HCT116 (cell line): ENCODE data around the gene IFNLR1. TPM values are rescaled to one million over a fixed set of nuclear protein-coding genes. Genes with fewer than 3 reads are reported as not detected.

ENCODE experiments used
- ATAC-seq: fragments of 200-7000 bp; cut with Tn5 transposase; 2 replicates; pipeline ENCODE4 v1.9.1; 2020; ENCODE audit warnings: mild to moderate bottlenecking, moderate library complexity
- BruUV-seq: library from RNA; stranded (reverse); fragments of 400-500 nt; replicated peaks from 2 replicates; lab custom pipeline; 2021; lab: Mats Ljungman, UMichigan
- CTCF ChIA-PET: fragments of 300-600 bp; sonication (Branson Sonifier 250); formaldehyde crosslinking; loops from one replicate; lab custom pipeline; 2021; ENCODE audit warnings: antibody characterized with exemption; lab: Charles Lee
- POLR2A ChIA-PET: fragments of 300-600, 350-600 bp; sonication (Branson Sonifier 250); formaldehyde crosslinking; loops from one replicate; lab custom pipeline; 2021; ENCODE audit warnings: antibody characterized with exemption; lab: Charles Lee
- RAD21 ChIA-PET, 2 experiments: fragments of 300-600 bp; sonication (Branson Sonifier 250); formaldehyde crosslinking; loops; one replicate each; lab custom pipeline; 2023; ENCODE audit warnings: low total read pairs in 2 of 2; ENCODE audit not compliant: uncharacterized antibody in 2 of 2, unreplicated experiment in 2 of 2, low non-redundant PET in 1 of 2; lab: Charles Lee
- DNase-seq: peaks from one replicate; pipeline ENCODE4 v3.0.0-alpha.2; 2010; ENCODE audit warnings: low read depth, low spot score
- H2AFZ ChIP-seq: fragments of 200-600 bp; shearing (Covaris generic), sonication (generic); 2 replicates; pipeline ENCODE4 v1.6.1; 2017; ENCODE audit warnings: low read depth, mixed run types, mixed read lengths, antibody characterized with exemption, low read length; ENCODE audit not compliant: poor library complexity, severe bottlenecking
- H3K27ac ChIP-seq: 2 replicates; pipeline ENCODE4 v1.5.1; 2012; ENCODE audit warnings: low read depth, low read length
- H3K27me3 ChIP-seq: fragments of 200-600 bp; sonication (generic); 2 replicates; pipeline ENCODE4 v1.6.1; 2016; ENCODE audit warnings: mixed run types, low read length, mixed read lengths; ENCODE audit not compliant: insufficient read depth
- H3K36me3 ChIP-seq, 2 experiments: fragments of 200-500 bp in 1 of 2; fragments of 200-600 bp in 1 of 2; sonication (Bioruptor generic) in 1 of 2; sonication (generic) in 1 of 2; 2 replicates each; pipeline versions ENCODE4 v1.5.1 to v1.6.1; 2014 to 2016; ENCODE audit warnings: low read length in 2 of 2, inconsistent platforms in 1 of 2, mixed read lengths in 1 of 2, mixed run types in 1 of 2; ENCODE audit not compliant: insufficient read depth in 2 of 2, control insufficient read depth in 1 of 2
- H3K4me1 ChIP-seq, 2 experiments: fragments of 200-600 bp in 1 of 2; sonication (generic) in 1 of 2; 2 replicates each; pipeline versions ENCODE4 v1.5.1 to v1.6.1; 2012 to 2017; ENCODE audit warnings: low read length in 2 of 2, inconsistent platforms in 1 of 2, mild to moderate bottlenecking in 1 of 2, mixed read lengths in 1 of 2, mixed run types in 1 of 2, moderate library complexity in 1 of 2; ENCODE audit not compliant: insufficient read depth in 2 of 2, control insufficient read depth in 1 of 2
- H3K4me2 ChIP-seq: fragments of 200-600 bp; sonication (generic); 2 replicates; pipeline ENCODE4 v1.6.1; 2017; ENCODE audit warnings: mixed run types, low read length, mixed read lengths
- H3K4me3 ChIP-seq, 2 experiments: fragments of 200-600 bp in 1 of 2; sonication (generic) in 1 of 2; replicated peaks in 1 of 2; 2 replicates each; pipeline ENCODE4 v1.5.1; 2011 to 2016; ENCODE audit warnings: low read length in 2 of 2, control low read depth in 1 of 2, low read depth in 1 of 2, mild to moderate bottlenecking in 1 of 2, mixed read lengths in 1 of 2, mixed run types in 1 of 2
- H3K79me2 ChIP-seq: fragments of 200-600 bp; sonication (generic); 2 replicates; pipeline ENCODE4 v1.6.1; 2017; ENCODE audit warnings: mild to moderate bottlenecking, mixed run types, low read length, moderate library complexity, mixed read lengths; ENCODE audit not compliant: insufficient read depth
- H3K9ac ChIP-seq: fragments of 200-600 bp; sonication (generic); 2 replicates; pipeline ENCODE4 v1.6.1; 2016; ENCODE audit warnings: low read length, mixed read lengths
- H3K9me2 ChIP-seq: fragments of 200-600 bp; sonication (generic), shearing (Covaris generic); 2 replicates; pipeline ENCODE4 v1.6.1; 2017; ENCODE audit warnings: mixed run types, mild to moderate bottlenecking, moderate library complexity; ENCODE audit not compliant: insufficient read depth
- H3K9me3 ChIP-seq, 2 experiments: fragments of 200-500 bp in 1 of 2; fragments of 200-600 bp in 1 of 2; sonication (Bioruptor generic) in 1 of 2; sonication (generic) in 1 of 2; 2 replicates each; pipeline ENCODE4 v1.6.1; 2014 to 2017; ENCODE audit warnings: low read length in 2 of 2, mixed read lengths in 2 of 2, inconsistent platforms in 1 of 2, low read depth in 1 of 2, mild to moderate bottlenecking in 1 of 2, mixed run types in 1 of 2, moderate library complexity in 1 of 2; ENCODE audit not compliant: control insufficient read depth in 1 of 2, insufficient read depth in 1 of 2
- H4K20me1 ChIP-seq: fragments of 200-600 bp; sonication (generic), shearing (Covaris generic); 2 replicates; pipeline ENCODE4 v1.6.1; 2017; ENCODE audit warnings: mixed run types, mild to moderate bottlenecking, moderate library complexity; ENCODE audit not compliant: insufficient read depth
- ATF3 ChIP-seq: IDR thresholded peaks from 2 replicates; pipeline ENCODE4 v1.6.1; 2012
- CBX3 ChIP-seq: IDR thresholded peaks from 2 replicates; pipeline ENCODE4 v1.6.1; 2012; ENCODE audit warnings: low read depth
- CTCF ChIP-seq, 3 experiments: fragments of 200-600 bp in 1 of 3; sonication (generic) in 1 of 3; IDR thresholded peaks in 2 of 3; conservative IDR thresholded peaks in 1 of 3; 2 replicates each; pipeline ENCODE4 v1.5.1; 2012 to 2017; ENCODE audit warnings: low read depth in 2 of 3, low read length in 2 of 3, antibody characterized with exemption in 1 of 3, borderline replicate concordance in 1 of 3, control low read depth in 1 of 3, mild to moderate bottlenecking in 1 of 3, mixed read lengths in 1 of 3, mixed run types in 1 of 3, moderate library complexity in 1 of 3; ENCODE audit not compliant: insufficient read depth in 1 of 3
- ELF1 ChIP-seq: IDR thresholded peaks from 2 replicates; pipeline ENCODE4 v1.6.1; 2012; ENCODE audit warnings: low read depth, borderline replicate concordance
- EZH2 ChIP-seq: fragments of 200-600 bp; sonication (generic); IDR thresholded peaks from 2 replicates; pipeline ENCODE4 v1.6.1; 2017; ENCODE audit warnings: antibody characterized with exemption, mixed run types
- EZH2phosphoT487 ChIP-seq: fragments of 200-600 bp; IDR thresholded peaks from 2 replicates; pipeline ENCODE4 v1.6.1; 2018; ENCODE audit warnings: antibody characterized with exemption, borderline replicate concordance
- FOSL1 ChIP-seq: IDR thresholded peaks from 2 replicates; pipeline ENCODE4 v1.6.1; 2012; ENCODE audit warnings: low read depth
- JUND ChIP-seq: IDR thresholded peaks from 2 replicates; pipeline ENCODE4 v1.6.1; 2012
- MAX ChIP-seq: IDR thresholded peaks from 2 replicates; pipeline ENCODE4 v1.6.1; 2012
- POLR2A ChIP-seq: IDR thresholded peaks from 2 replicates; pipeline ENCODE4 v1.7.0; 2011; ENCODE audit warnings: borderline replicate concordance; ENCODE audit not compliant: insufficient read depth, insufficient read length; ENCODE audit errors: extremely low read depth
- POLR2AphosphoS5 ChIP-seq: IDR thresholded peaks from 2 replicates; pipeline ENCODE4 v1.6.1; 2011; ENCODE audit warnings: mild to moderate bottlenecking, low read depth, low read length, moderate library complexity
- RAD21 ChIP-seq: IDR thresholded peaks from 2 replicates; pipeline ENCODE4 v1.6.1; 2012; ENCODE audit warnings: low read depth, mild to moderate bottlenecking
- REST ChIP-seq: IDR thresholded peaks from 2 replicates; pipeline ENCODE4 v1.6.1; 2012; ENCODE audit warnings: low read depth
- SIN3A ChIP-seq: IDR thresholded peaks from 2 replicates; pipeline ENCODE4 v1.6.1; 2012; ENCODE audit warnings: low read depth
- SP1 ChIP-seq: IDR thresholded peaks from 2 replicates; pipeline ENCODE4 v1.6.1; 2012; ENCODE audit warnings: low read depth
- TCF7L2 ChIP-seq: IDR thresholded peaks from 2 replicates; pipeline ENCODE4 v1.7.0; 2011; ENCODE audit warnings: borderline replicate concordance, inconsistent platforms; ENCODE audit not compliant: insufficient read depth, insufficient read length; ENCODE audit errors: extremely low read depth
- YY1 ChIP-seq: IDR thresholded peaks from 2 replicates; pipeline ENCODE4 v1.6.1; 2011; ENCODE audit warnings: low read length, low read depth, moderate library complexity, mild to moderate bottlenecking; ENCODE audit not compliant: insufficient replicate concordance; ENCODE audit errors: extremely low read depth
- ZBTB33 ChIP-seq: IDR thresholded peaks from 2 replicates; pipeline ENCODE4 v1.6.1; 2011; ENCODE audit warnings: mild to moderate bottlenecking, low read length, moderate library complexity; ENCODE audit not compliant: insufficient replicate concordance; ENCODE audit errors: extremely low read depth
- ZFX ChIP-seq: fragments of 450-650 bp; IDR thresholded peaks from 2 replicates; pipeline ENCODE4 v1.6.1; 2017
- ZNF274 ChIP-seq: fragments of 200-500 bp; sonication (Bioruptor generic); IDR thresholded peaks from 2 replicates; pipeline ENCODE4 v1.6.1; 2014; ENCODE audit warnings: mild to moderate bottlenecking, low read depth, low read length, inconsistent platforms
- intact Hi-C: fragments of 100-400 bp; cut with micrococcal nuclease; formaldehyde crosslinking; loops from 2 replicates; pipeline ENCODE4 v1.10.0; 2022
- total RNA-seq: library from RNA; stranded (reverse); gene quantifications from one replicate; pipeline ENCODE4 v1.2.1, GENCODE V29; 2021; ENCODE audit not compliant: unreplicated experiment

The IFNLR1 gene
- total RNA-seq, 1 experiment from 2014 or later: 7.6 TPM

GRCh38 chr1:24104854-24105253 is 82.2 kb downstream of the IFNLR1 start:
- Histone ChIP-seq H3K9me3 (no peaks in the 10 kb centered on the region), H3K9me2 (no peaks in the 10 kb centered on the region), H3K9ac (no peak overlapping the region), H3K4me2 (no peak overlapping the region), H3K36me3 (no peaks in the 10 kb centered on the region), H3K79me2 (no peaks in the 10 kb centered on the region; the same call in 1 of the 2 replicates), H3K27me3 (no peaks in the 10 kb centered on the region), H3K4me3 (no peak overlapping the region), H3K27ac (no peak overlapping the region), H3K4me1 (peaks cover 9 to 39% of the 10 kb centered on the region in 2 experiments), H2AFZ (no peak overlapping the region), H4K20me1 (no peaks in the 10 kb centered on the region)
- TF ChIP-seq SP1: no peak
- no peak for TF ChIP-seq ATF3
- TF ChIP-seq JUND: no peak
- no peak for TF ChIP-seq CTCF (IDR thresholded peaks at IDR 0.05 in 2 of 3, conservative IDR thresholded peaks at IDR 0.05 in 1 of 3; ENCODE audit: borderline replicate concordance in 1 of 3, insufficient read depth in 1 of 3, low read depth in 2 of 3, low read length in 2 of 3)
- no peak for TF ChIP-seq EZH2
- TF ChIP-seq EZH2phosphoT487: no peak
- TF ChIP-seq YY1: no peak
- no peak for TF ChIP-seq ZNF274
- TF ChIP-seq TCF7L2: no peak
- no peak for TF ChIP-seq POLR2AphosphoS5
- no peak for TF ChIP-seq POLR2A
- TF ChIP-seq MAX: no peak
- TF ChIP-seq SIN3A: no peak
- TF ChIP-seq FOSL1: no peak
- no peak for TF ChIP-seq ZFX
- TF ChIP-seq CBX3: no peak
- TF ChIP-seq RAD21: no peak
- no peak for TF ChIP-seq ZBTB33
- TF ChIP-seq ELF1: no peak
- TF ChIP-seq REST: no peak
- DNase-seq: no peak
- intact Hi-C loops: no loop called here
- CTCF ChIA-PET: no interaction called here
- POLR2A ChIA-PET: no interaction called here
- BruUV-seq: no TSS peak
- ATAC-seq: no peak
- RAD21 ChIA-PET: no interaction called here
